Upper lobe of left lung (tissue), 6 donors: ENCODE measurements around the gene DLGAP4. TPM values are rescaled to one million over a fixed set of nuclear protein-coding genes. Genes with fewer than 3 reads are reported as not detected.

Experiments used
- ATAC-seq, 2 donors: fragments of 200-7000 bp; cut with Tn5 transposase; one replicate each; pipeline ENCODE4 v1.9.1; 2022; ENCODE audit warnings: mild to moderate bottlenecking in 2 of 2, moderate library complexity in 2 of 2; ENCODE audit not compliant: low FRiP score in 2 of 2
- DNase-seq, 2 donors: peaks; one replicate each; pipeline ENCODE4 v3.0.0-alpha.2; 2019 to 2020
- H3K27ac ChIP-seq, 4 donors: fragments of 200-600 bp; sonication (generic); one replicate each; pipeline ENCODE4 v1.5.1; 2016 to 2019
- H3K27me3 ChIP-seq, 4 donors: fragments of 200-600 bp; sonication (generic); one replicate each; pipeline ENCODE4 v1.5.1; 2017 to 2019
- H3K36me3 ChIP-seq, 4 donors: fragments of 200-600 bp; sonication (generic); one replicate each; pipeline ENCODE4 v1.5.1; 2016 to 2019
- H3K4me1 ChIP-seq, 4 donors: fragments of 200-600 bp; sonication (generic); one replicate each; pipeline ENCODE4 v1.5.1; 2018 to 2019
- H3K4me3 ChIP-seq, 4 donors: fragments of 200-600 bp; sonication (generic); one replicate each; pipeline ENCODE4 v1.5.1; 2017 to 2019; ENCODE audit warnings: mild to moderate bottlenecking in 2 of 4, moderate library complexity in 1 of 4
- H3K9me3 ChIP-seq, 4 donors: fragments of 200-600 bp; sonication (generic); one replicate each; pipeline ENCODE4 v1.5.1; 2018 to 2019
- CTCF ChIP-seq, 6 experiments: fragments of 450-650 bp in 4 of 6; fragments of 200-600 bp in 2 of 6; sonication (generic) in 2 of 6; IDR thresholded peaks; one replicate each; pipeline ENCODE4 v1.5.1; 2016 to 2019; ENCODE audit warnings: antibody characterized with exemption in 6 of 6
- EP300 ChIP-seq, 4 donors: sonication (generic); formaldehyde crosslinking; IDR thresholded peaks; one replicate each; pipeline ENCODE4 v1.5.1; 2017; ENCODE audit warnings: antibody characterized with exemption in 4 of 4, control low read depth in 2 of 4
- POLR2A ChIP-seq, 4 donors: fragments of 450-650 bp; IDR thresholded peaks; one replicate each; pipeline ENCODE4 v1.5.1; 2016 to 2017; ENCODE audit warnings: antibody characterized with exemption in 4 of 4, mild to moderate bottlenecking in 2 of 4
- POLR2AphosphoS5 ChIP-seq, 2 donors: sonication (generic); formaldehyde crosslinking; IDR thresholded peaks; one replicate each; pipeline ENCODE4 v1.5.1; 2017; ENCODE audit warnings: antibody characterized with exemption in 2 of 2
- WGBS, 2 donors: methylation state at CpG; one replicate each; pipeline ENCODE4 v1.1.5; 2017 to 2018; 5-methylcytosine and 5-hydroxymethylcytosine counted together
- total RNA-seq, 6 donors: library from RNA; depleted of rRNA in 4 of 6; stranded (reverse); fragments of >200 nt in 4 of 6; gene quantifications; one replicate each; pipeline versions ENCODE4 v1.1.0 to v1.2.1, GENCODE V29; 2016 to 2021
- donor health status: DM: no; HTN: no; CAD: no; lungs with moderate emphysema.
- donor health status: DM: no; HTN: yes; CAD: no; lungs with severe emphysema.

The DLGAP4 gene
- total RNA-seq, 6 donors from 2014 or later, result 31.5 to 92.0 (median 49.9) TPM

- Histone ChIP-seq H3K4me1 (peaks cover 8 to 17% (median 12%) of the 10 kb centered on the region in 4 donors), H3K27ac (no peak overlapping the region), H3K36me3 (no peaks in the 10 kb centered on the region), H3K27me3 (peaks cover 0 to 30% (median 19%) of the 10 kb centered on the region in 4 donors), H3K4me3 (no peak overlapping the region), H3K9me3 (no peaks in the 10 kb centered on the region)
- WGBS, 2 donors, result 76 to 82% methylated on average over 4 to 8 of the region's 8 CpGs
- TF ChIP-seq CTCF (IDR thresholded peaks at IDR 0.05), result no peak
- no peak for TF ChIP-seq POLR2AphosphoS5 (IDR thresholded peaks at IDR 0.05)
- no peak for TF ChIP-seq EP300 (IDR thresholded peaks at IDR 0.05)
- TF ChIP-seq POLR2A (IDR thresholded peaks at IDR 0.05), result no peak
- DNase-seq (no peak), ATAC-seq (no peak)
Measured at GRCh38 chr20:36310215-36310981, 4.3 kb downstream of the DLGAP4 start.

- Histone ChIP-seq H3K27me3 (peaks cover 0 to 21% (median 13%) of the 10 kb centered on the region in 4 donors), H3K4me1 (peaks cover 7 to 10% (median 9%) of the 10 kb centered on the region in 4 donors), H3K9me3 (no peaks in the 10 kb centered on the region), H3K27ac (no peak overlapping the region), H3K4me3 (no peak overlapping the region), H3K36me3 (no peaks in the 10 kb centered on the region)
- WGBS, 2 donors, result 65 to 66% methylated on average over 13 to 17 of the region's 17 CpGs
- DNase-seq (no peak), ATAC-seq (no peak)
- TF ChIP-seq CTCF (IDR thresholded peaks at IDR 0.05) (no peak), POLR2A (IDR thresholded peaks at IDR 0.05) (no peak), POLR2AphosphoS5 (IDR thresholded peaks at IDR 0.05) (no peak), EP300 (IDR thresholded peaks at IDR 0.05) (no peak)
Measured at GRCh38 chr20:36311141-36311853, 5.2 kb downstream of the DLGAP4 start.

- H3K4me1 ChIP-seq, result peaks cover 0 to 2% (median 1%) of the 10 kb centered on the region in 4 donors
- H3K9me3 ChIP-seq, result no peaks in the 10 kb centered on the region
- peaks cover 0 to 13% (median 7%) of the 10 kb centered on the region in 4 donors for H3K27me3 ChIP-seq
- TF ChIP-seq EP300 (IDR thresholded peaks at IDR 0.05), result no peak
- no peak for TF ChIP-seq POLR2AphosphoS5 (IDR thresholded peaks at IDR 0.05)
- no peak for TF ChIP-seq CTCF (IDR thresholded peaks at IDR 0.05)
- no peak for TF ChIP-seq POLR2A (IDR thresholded peaks at IDR 0.05)
- no peaks in the 10 kb centered on the region for H3K36me3 ChIP-seq
- H3K27ac ChIP-seq, result no peak overlapping the region
- ATAC-seq (no peak), DNase-seq (no peak)
- no peak overlapping the region for H3K4me3 ChIP-seq
- 77% methylated on average over 15 to 22 of the region's 22 CpGs for WGBS, 2 donors
Measured at GRCh38 chr20:36311854-36312723, 6.0 kb downstream of the DLGAP4 start.

- no peak for TF ChIP-seq POLR2AphosphoS5 (IDR thresholded peaks at IDR 0.05)
- TF ChIP-seq POLR2A (IDR thresholded peaks at IDR 0.05), result no peak
- TF ChIP-seq EP300 (IDR thresholded peaks at IDR 0.05), result no peak
- no peak for TF ChIP-seq CTCF (IDR thresholded peaks at IDR 0.05)
- ATAC-seq, result no peak
- H3K9me3 ChIP-seq, result no peaks in the 10 kb centered on the region
- peaks cover 0 to 5% (median under 1%) of the 10 kb centered on the region in 4 donors for H3K27me3 ChIP-seq
- H3K4me3 ChIP-seq, result no peak overlapping the region
- no peak for DNase-seq
- no peak overlapping the region for H3K27ac ChIP-seq
- 30 to 47% methylated on average over 11 to 14 of the region's 14 CpGs for WGBS, 2 donors
- H3K36me3 ChIP-seq, result no peaks in the 10 kb centered on the region
- H3K4me1 ChIP-seq, result no peaks in the 10 kb centered on the region
Measured at GRCh38 chr20:36312724-36313441, 6.7 kb downstream of the DLGAP4 start.
